ENCODE measurements around the gene ZNF292. TPM values are rescaled to one million over a fixed set of nuclear protein-coding genes. Genes with fewer than 3 reads are reported as not detected.
"Not testable (repeated sequence)": the region's sequence is repeated elsewhere in the genome, so short reads cannot be mapped to it uniquely, and the experiment has no call there.

The ZNF292 gene
- polyA plus RNA-seq, 3 donors from 2014 or later: 10.0 to 29.8 (median 11.8) TPM

DNA sequence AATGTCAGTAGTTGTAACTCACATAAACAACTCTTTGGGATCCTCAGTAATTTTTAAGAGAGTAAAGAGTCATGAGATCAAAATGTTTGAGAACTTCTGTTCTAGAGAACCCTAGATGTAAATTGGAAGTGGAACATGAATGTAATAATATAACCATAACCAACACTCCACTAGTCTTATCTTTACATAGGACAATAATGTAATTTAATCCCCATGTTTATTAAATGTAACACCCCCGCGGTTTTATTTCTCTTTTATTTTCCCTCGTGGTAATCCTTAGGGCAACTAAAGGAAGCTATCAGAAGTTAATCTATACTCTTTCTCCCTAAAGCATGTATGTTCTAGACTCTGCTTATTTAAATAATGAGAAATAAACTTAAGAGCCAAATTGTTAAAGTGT lies 54.4 kb downstream of the ZNF292 start:
- Mint-ChIP-seq H3K9me3 (no peaks in the 10 kb centered on the region), H3K27ac (no peak overlapping the region), H3K4me3 (no peak overlapping the region), H3K4me1 (peaks cover 69 to 97% of the 10 kb centered on the region in 2 donors), H3K36me3 (no peaks in the 10 kb centered on the region), H3K27me3 (ENCODE audit: low read depth in 3 of 3) (peaks cover 0 to 2% (median 0%) of the 10 kb centered on the region in 3 donors)
- no peak for DNase-seq

DNA sequence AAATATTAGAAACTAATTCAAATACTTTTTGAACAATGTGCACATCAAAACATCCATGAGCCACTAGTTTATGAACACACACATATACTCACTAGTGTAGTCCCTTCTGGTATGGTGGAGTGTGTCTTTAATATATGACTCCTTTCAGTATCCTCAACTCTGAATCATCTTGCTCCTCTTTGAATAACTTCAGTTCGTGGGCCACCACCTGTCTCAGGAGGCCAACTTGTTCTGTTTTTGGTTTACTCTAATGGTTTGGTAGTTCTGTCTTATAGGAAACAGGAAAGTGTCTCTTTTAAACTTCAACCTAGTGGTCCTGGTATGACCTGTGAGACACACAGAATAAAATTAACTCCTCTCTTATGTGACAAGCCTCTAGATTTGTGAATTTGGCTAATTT lies 55.6 kb downstream of the ZNF292 start:
- H3K9me3 Mint-ChIP-seq: no peaks in the 10 kb centered on the region
- no peak overlapping the region for H3K4me3 Mint-ChIP-seq
- H3K4me1 Mint-ChIP-seq: peaks cover 62 to 88% of the 10 kb centered on the region in 2 donors

DNA sequence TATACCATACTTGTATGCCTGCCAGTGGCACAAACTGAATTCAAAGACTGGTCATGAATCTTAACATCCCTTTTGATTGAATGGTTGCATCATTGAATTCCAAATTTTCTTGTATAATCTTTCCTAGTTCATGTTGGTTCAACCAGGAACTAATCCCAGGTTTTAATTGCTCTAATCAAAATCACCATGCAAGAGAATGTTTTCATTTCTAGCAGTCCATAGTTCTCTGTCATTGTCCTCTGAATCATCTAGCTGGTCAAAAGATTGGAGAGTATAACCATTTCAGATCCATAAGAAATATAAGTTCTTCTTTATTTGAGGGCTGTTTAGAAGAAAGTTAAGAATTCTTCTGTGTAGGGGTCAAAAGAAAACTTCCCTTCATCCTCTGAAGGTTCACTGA lies 57.2 kb downstream of the ZNF292 start:
- H3K9me3 Mint-ChIP-seq: no peaks in the 10 kb centered on the region
- DNase-seq: no peak
- no peaks in the 10 kb centered on the region for H3K36me3 Mint-ChIP-seq
- H3K4me1 Mint-ChIP-seq: peaks cover 53 to 75% of the 10 kb centered on the region in 2 donors
- peaks cover 0 to 2% (median 0%) of the 10 kb centered on the region in 3 donors for H3K27me3 Mint-ChIP-seq (ENCODE audit: low read depth in 3 of 3)
- H3K4me3 Mint-ChIP-seq: no peak overlapping the region
- H3K27ac Mint-ChIP-seq: peak overlapping the region in 4 of 6 donors; percentile 3 to 39 (median 22)

More for the DNA sequence above, 55.6 kb downstream of the ZNF292 start:
- no peaks in the 10 kb centered on the region for H3K36me3 Mint-ChIP-seq
- no peak for DNase-seq
- H3K27me3 Mint-ChIP-seq (ENCODE audit: low read depth in 3 of 3): peaks cover 0 to 2% (median 0%) of the 10 kb centered on the region in 3 donors
- H3K27ac Mint-ChIP-seq: no peak overlapping the region

DNA sequence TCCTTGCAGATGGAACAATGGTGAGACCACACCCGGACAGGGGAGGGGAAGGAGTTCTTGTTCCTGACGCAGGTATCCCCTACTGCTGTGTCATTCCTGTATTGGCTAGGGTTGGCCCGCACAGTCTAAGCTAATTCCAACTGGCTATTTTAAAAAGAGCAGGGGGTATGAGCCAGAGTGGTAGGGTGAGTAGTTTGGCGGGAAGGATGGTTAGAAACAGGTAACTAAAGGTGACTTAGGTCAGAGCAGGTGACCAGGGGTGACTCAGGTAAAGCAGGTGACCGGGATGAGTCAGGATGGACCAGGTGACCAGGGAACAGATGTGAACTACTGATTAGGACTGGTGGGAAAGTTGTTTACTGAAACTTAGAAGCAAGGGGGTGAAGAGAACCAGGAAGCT lies 58.0 kb downstream of the ZNF292 start:
- no peaks in the 10 kb centered on the region for H3K36me3 Mint-ChIP-seq
- H3K9me3 Mint-ChIP-seq: no peaks in the 10 kb centered on the region
- H3K27ac Mint-ChIP-seq: peak overlapping the region in 2 of 6 donors; percentile 38 to 42
- peaks cover 0 to 2% (median 0%) of the 10 kb centered on the region in 3 donors for H3K27me3 Mint-ChIP-seq (ENCODE audit: low read depth in 3 of 3)
- no peak overlapping the region for H3K4me3 Mint-ChIP-seq
- DNase-seq: no peak
- peaks cover 47 to 67% of the 10 kb centered on the region in 2 donors for H3K4me1 Mint-ChIP-seq

DNA sequence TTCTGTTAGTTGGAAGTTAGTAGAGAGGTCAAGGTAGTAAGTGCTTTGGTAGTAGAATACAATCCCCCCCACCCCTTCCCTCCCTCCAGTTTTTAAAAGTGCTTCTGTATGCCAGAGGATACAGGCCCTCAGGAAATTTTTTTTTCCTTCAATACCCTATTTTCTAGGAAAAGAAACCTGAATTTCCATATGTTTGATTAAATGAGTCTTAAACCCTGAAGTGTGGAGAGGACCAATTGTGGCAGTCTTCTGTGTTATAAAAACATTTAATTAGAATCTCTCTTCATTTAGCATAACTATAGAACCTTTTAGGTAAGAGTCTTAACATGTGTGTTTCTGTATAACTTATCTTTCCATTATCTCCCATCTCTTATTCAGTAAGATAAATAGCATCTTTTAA lies 59.5 kb downstream of the ZNF292 start:
- DNase-seq: no peak
- no peak overlapping the region for H3K4me3 Mint-ChIP-seq
- no peaks in the 10 kb centered on the region for H3K9me3 Mint-ChIP-seq
- peaks cover 0 to 2% (median 0%) of the 10 kb centered on the region in 3 donors for H3K27me3 Mint-ChIP-seq (ENCODE audit: low read depth in 3 of 3)
- no peak overlapping the region for H3K27ac Mint-ChIP-seq
- no peaks in the 10 kb centered on the region for H3K36me3 Mint-ChIP-seq
- peaks cover 36 to 52% of the 10 kb centered on the region in 2 donors for H3K4me1 Mint-ChIP-seq

DNA sequence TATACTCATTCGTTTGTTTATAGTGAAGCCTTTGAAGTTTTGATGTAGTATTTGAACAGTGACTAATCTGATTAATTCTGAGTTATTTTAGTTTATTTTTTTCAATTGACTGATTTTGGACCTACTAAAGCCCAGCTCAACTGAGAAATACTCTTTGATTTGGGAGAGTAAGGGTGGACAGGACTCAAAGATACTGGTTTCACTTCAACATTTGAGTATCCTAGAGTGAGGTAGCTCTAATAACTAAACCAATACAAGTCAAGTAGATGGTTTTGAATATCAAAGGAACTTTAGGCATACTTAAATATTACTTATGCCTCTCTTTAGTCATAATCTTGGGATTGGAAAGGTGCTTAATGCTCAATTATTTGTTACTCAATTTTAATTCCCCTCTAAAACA lies 65.6 kb downstream of the ZNF292 start:
- Mint-ChIP-seq H3K27me3 (ENCODE audit: low read depth in 3 of 3) (no peaks in the 10 kb centered on the region), H3K27ac (no peak overlapping the region), H3K9me3 (no peaks in the 10 kb centered on the region), H3K4me3 (no peak overlapping the region), H3K36me3 (peaks cover 6 to 21% (median 17%) of the 10 kb centered on the region in 3 donors), H3K4me1 (peaks cover 0 to 5% of the 10 kb centered on the region in 2 donors)
- DNase-seq: no peak

DNA sequence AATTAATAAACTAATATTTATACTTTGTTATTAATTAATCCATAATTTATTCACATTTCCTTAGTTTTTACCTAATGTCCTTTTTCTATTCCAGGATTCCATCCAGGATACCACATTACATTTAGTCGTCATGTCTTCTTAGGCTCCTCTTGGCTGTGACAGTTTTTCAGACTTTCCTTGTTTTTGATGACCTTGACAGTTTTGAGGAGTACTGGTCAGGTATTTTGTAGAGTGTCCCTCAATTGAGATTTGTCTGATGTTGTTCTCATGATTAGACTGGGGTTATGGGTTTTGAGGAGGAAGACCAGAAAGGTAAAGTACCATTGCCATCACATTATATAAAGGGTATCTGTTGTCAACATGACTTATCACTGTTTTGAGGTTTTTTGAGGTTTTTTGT lies 67.3 kb downstream of the ZNF292 start:
- Mint-ChIP-seq H3K27ac (peak overlapping the region in 2 of 6 donors; percentile 62 to 86), H3K4me3 (no peak overlapping the region), H3K4me1 (peaks cover 0 to 5% of the 10 kb centered on the region in 2 donors), H3K27me3 (ENCODE audit: low read depth in 3 of 3) (no peaks in the 10 kb centered on the region), H3K9me3 (no peaks in the 10 kb centered on the region), H3K36me3 (peaks cover 6 to 22% (median 17%) of the 10 kb centered on the region in 3 donors)
- no peak for DNase-seq

DNA sequence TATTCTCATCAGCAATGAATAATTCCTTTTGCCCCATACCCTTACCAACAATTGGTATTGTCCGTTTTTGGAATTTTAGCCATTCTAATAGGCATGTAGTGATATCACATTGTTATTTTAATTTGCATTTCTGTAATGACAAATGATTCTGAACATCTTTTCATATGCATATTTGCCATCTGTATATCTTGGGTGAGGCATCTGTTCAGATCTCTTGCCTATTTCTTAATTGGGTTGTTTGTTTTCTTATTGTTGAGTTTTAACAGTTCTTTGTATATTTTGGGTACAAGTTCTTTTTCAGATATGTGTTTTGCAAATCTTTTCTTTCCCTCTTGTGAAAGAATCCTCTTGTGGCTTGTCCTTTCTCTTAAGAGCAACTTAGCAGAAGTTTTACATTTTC lies 69.6 kb downstream of the ZNF292 start:
- Mint-ChIP-seq H3K9me3 (no peaks in the 10 kb centered on the region), H3K27me3 (ENCODE audit: low read depth in 3 of 3) (no peaks in the 10 kb centered on the region), H3K36me3 (peaks cover 6 to 23% (median 22%) of the 10 kb centered on the region in 3 donors), H3K4me1 (peaks cover 0 to 5% of the 10 kb centered on the region in 2 donors), H3K4me3 (no peak overlapping the region), H3K27ac (peak overlapping the region in 1 of 6 donors; percentile 60)
- no peak for DNase-seq

DNA sequence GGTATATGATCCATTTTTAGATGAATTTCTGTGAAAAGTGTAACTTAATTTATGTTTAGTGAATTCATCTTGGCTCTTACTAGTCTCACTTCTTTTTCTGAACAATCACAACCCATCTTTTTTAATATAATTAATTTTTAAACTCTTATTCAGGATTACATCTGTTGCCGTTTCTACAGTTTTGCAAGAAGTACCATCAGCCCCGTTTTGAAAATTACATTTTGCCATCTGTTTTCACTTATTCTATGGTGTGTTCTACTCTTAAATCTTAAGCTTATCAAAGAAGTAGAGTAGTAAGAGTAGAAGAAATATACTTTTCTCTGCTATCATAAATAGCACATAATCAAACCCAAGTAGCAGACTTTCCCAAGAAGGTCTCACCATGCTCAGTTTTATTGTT lies 70.1 kb downstream of the ZNF292 start:
- H3K27ac Mint-ChIP-seq: no peak overlapping the region
- peaks cover 6 to 23% (median 22%) of the 10 kb centered on the region in 3 donors for H3K36me3 Mint-ChIP-seq

DNA sequence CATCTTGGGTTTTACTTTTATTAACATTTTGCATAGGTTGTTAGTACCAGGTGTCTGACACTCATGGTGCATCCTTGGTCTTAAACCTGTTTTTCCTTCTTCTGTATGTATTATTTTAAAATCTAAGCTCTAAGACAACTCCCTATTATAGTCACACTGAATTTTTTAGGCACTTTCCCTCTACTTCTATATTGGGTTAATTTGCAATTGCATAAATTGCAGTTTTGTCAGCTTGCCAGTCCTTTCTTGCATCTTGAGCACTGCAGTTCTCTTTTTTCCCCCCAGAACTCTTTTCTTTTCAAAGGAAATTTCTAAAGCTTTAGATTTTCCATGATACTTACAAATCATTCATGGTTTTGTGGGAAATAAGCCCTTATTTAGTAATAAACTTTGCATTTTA lies 70.6 kb downstream of the ZNF292 start:
- DNase-seq: no peak
- Mint-ChIP-seq H3K4me3 (no peak overlapping the region), H3K36me3 (peaks cover 6 to 23% (median 22%) of the 10 kb centered on the region in 3 donors), H3K4me1 (no peaks in the 10 kb centered on the region), H3K27ac (peak overlapping the region in 1 of 6 donors; percentile 18), H3K9me3 (no peaks in the 10 kb centered on the region), H3K27me3 (ENCODE audit: low read depth in 3 of 3) (no peaks in the 10 kb centered on the region)

More for the DNA sequence above, 70.1 kb downstream of the ZNF292 start:
- Mint-ChIP-seq H3K4me3 (no peak overlapping the region), H3K27me3 (ENCODE audit: low read depth in 3 of 3) (no peaks in the 10 kb centered on the region), H3K4me1 (peaks cover 0 to 3% of the 10 kb centered on the region in 2 donors), H3K9me3 (no peaks in the 10 kb centered on the region)
- no peak for DNase-seq

DNA sequence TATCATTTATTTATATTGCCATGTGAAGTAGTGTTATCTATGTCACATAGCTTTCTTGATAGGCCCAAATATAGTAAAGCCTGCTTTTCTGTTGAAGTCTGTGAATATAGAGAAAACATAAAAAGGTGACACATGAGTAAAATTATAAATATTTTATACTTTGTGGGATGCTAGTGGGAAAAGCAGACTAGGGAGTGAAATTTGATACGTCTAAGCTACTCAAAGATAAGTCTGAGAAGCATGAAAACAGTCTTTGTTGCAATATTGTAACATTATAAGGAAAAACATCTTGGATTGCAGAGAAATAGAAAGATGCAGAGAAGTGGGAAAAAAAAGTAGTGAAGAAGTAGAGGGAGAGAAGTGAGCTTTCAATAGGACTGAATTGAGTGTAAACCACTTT lies 75.4 kb downstream of the ZNF292 start:
- peaks cover 0 to 1% of the 10 kb centered on the region in 2 donors for H3K4me1 Mint-ChIP-seq
- no peak overlapping the region for H3K27ac Mint-ChIP-seq
- no peak for DNase-seq
- H3K36me3 Mint-ChIP-seq: peaks cover 0 to 9% (median 3%) of the 10 kb centered on the region in 3 donors
- no peaks in the 10 kb centered on the region for H3K9me3 Mint-ChIP-seq
- H3K4me3 Mint-ChIP-seq: peak overlapping the region in 1 of 5 donors; percentile 14
- H3K27me3 Mint-ChIP-seq (ENCODE audit: low read depth in 3 of 3): no peaks in the 10 kb centered on the region

DNA sequence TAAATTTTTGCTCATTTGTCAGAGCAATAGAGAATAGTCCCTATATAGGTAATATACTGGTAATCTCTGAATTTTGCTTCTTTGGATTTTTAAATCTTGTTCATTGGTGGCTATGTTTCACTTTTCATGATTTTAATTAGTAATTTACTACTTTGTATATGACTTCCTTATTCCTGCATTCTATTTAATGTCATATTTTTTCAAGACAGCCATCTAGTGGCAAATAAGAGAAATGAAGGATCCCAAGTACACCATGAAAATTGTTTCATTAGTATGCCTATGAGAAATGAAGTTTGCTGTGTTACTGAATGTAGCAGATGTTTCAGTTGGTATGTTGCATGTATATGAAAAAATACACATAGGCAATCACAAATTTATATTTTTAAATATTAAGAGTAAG lies 82.4 kb downstream of the ZNF292 start:
- Mint-ChIP-seq H3K4me3 (no peak overlapping the region), H3K27me3 (ENCODE audit: low read depth in 3 of 3) (peaks cover 0 to 1% (median 0%) of the 10 kb centered on the region in 3 donors), H3K27ac (no peak overlapping the region), H3K9me3 (no peaks in the 10 kb centered on the region), H3K36me3 (peaks cover 0 to 3% (median 0%) of the 10 kb centered on the region in 3 donors), H3K4me1 (peaks cover 0 to 1% of the 10 kb centered on the region in 2 donors)
- peak; percentile 11 to 21 (median 12) for DNase-seq

DNA sequence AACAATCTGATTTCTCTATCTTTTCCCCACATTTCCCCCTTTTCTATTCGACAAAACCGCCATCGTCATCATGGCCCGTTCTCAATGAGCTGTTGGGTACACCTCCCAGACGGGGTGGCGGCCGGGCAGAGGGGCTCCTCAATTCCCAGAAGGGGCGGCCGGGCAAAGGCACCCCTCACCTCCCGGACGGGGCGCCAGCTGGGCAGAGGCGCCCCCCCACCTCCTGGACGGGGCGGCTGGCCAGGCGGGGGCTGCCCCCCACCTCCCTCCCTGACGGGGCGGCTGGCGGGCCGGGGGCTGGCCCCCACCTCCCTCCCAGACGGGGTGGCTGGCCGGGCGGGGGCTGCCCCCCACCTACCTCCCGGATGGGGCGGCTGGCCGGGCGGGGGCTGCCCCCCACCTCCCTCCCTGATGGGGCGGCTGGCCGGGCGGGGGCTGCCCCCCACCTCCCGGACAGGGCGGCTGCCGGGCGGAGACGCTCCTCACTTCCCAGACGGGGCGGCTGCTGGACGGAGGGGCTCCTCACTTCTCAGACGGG lies 83.8 kb downstream of the ZNF292 start:
- H3K9me3 Mint-ChIP-seq; H3K4me1 Mint-ChIP-seq; H3K36me3 Mint-ChIP-seq; H3K27me3 Mint-ChIP-seq (ENCODE audit: low read depth in 3 of 3); H3K4me3 Mint-ChIP-seq; DNase-seq; H3K27ac Mint-ChIP-seq: not testable (repeated sequence)

DNA sequence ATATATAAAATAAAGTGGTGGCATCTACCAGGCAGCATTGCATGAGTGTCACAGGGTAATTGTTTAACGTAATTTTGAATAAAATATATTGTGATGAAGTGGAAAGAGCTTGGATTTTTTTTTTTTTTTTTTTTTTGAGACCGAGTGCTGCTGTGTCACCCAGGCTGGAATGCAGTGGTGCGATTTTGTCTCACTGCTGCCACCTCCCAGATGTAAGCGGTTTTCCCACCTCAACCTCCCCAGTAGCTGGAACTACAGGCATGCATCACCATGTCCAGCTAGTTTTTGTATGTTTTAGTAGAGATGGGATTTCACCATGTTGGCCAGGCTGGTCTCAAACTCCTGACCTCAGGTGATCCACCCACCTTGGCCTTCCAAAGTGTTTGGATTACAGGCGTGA lies 85.9 kb downstream of the ZNF292 start:
- peaks cover 0 to 1% (median 0%) of the 10 kb centered on the region in 3 donors for H3K27me3 Mint-ChIP-seq (ENCODE audit: low read depth in 3 of 3)
- no peak for DNase-seq
- no peak overlapping the region for H3K4me3 Mint-ChIP-seq
- H3K27ac Mint-ChIP-seq: no peak overlapping the region
- H3K9me3 Mint-ChIP-seq: no peaks in the 10 kb centered on the region
- peaks cover 0 to 9% (median 6%) of the 10 kb centered on the region in 3 donors for H3K36me3 Mint-ChIP-seq
- H3K4me1 Mint-ChIP-seq: peaks cover 0 to 2% of the 10 kb centered on the region in 2 donors

DNA sequence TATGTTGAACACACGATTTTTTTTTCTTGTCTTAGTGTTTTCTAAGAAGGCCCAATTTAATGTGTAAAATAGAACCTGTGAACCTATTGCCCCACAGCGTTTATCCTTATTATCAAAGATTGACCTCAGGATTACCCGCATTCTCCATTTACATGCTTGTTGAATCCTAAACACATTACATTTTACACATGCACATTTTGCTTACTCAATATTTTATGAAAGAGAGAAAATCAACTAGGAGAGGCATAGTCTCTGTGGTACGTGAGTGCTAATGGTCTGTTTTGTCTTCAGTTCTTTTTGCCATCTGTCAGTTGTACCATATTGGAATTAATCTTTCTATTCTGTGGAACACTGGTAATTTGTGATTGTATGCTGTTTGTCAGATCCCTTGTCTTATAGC lies 86.9 kb downstream of the ZNF292 start:
- peaks cover 0 to 2% of the 10 kb centered on the region in 2 donors for H3K4me1 Mint-ChIP-seq
- H3K36me3 Mint-ChIP-seq: peaks cover 0 to 16% (median 6%) of the 10 kb centered on the region in 3 donors
- no peak for DNase-seq
- peaks cover 0 to 1% (median 0%) of the 10 kb centered on the region in 3 donors for H3K27me3 Mint-ChIP-seq (ENCODE audit: low read depth in 3 of 3)
- H3K4me3 Mint-ChIP-seq: no peak overlapping the region
- no peaks in the 10 kb centered on the region for H3K9me3 Mint-ChIP-seq
- H3K27ac Mint-ChIP-seq: no peak overlapping the region

All from immature natural killer cell (primary cell).